Neural cell (in vitro differentiated cells): Measurements from ENCODE around the gene ATP2B2. TPM values are rescaled to one million over a fixed set of nuclear protein-coding genes. Genes with fewer than 3 reads are reported as not detected.

Experiments
- H2AFZ ChIP-seq: fragments of 200-600, 300-800 bp; sonication (generic), shearing (Covaris generic); 2 replicates; pipeline ENCODE4 v1.6.0; 2014; ENCODE audit warnings: low read depth, mild to moderate bottlenecking, antibody characterized with exemption, low read length, moderate library complexity
- H3F3A ChIP-seq: fragments of 200-600 bp; shearing (Covaris generic); 2 replicates; pipeline ENCODE4 v1.6.1; 2016; ENCODE audit warnings: mild to moderate bottlenecking, moderate library complexity, mixed read lengths, antibody characterized with exemption, low read length; ENCODE audit not compliant: insufficient read depth, poor library complexity, severe bottlenecking
- H3K27ac ChIP-seq: fragments of 200-600, 300-800 bp; sonication (generic), shearing (Covaris generic); 2 replicates; pipeline ENCODE4 v1.5.1; 2014; ENCODE audit warnings: mild to moderate bottlenecking, low read length, moderate library complexity
- H3K27me3 ChIP-seq: fragments of 300-800, 200-600 bp; sonication (generic), shearing (Covaris generic); 2 replicates; pipeline ENCODE4 v1.6.0; 2014; ENCODE audit warnings: mild to moderate bottlenecking, low read depth, low read length, moderate library complexity; ENCODE audit not compliant: insufficient read depth
- H3K36me3 ChIP-seq: fragments of 300-800, 200-600 bp; sonication (generic), shearing (Covaris generic); 2 replicates; pipeline ENCODE4 v1.5.1; 2014; ENCODE audit warnings: mild to moderate bottlenecking, antibody characterized with exemption, low read length, moderate library complexity; ENCODE audit not compliant: insufficient read depth
- H3K4me2 ChIP-seq: fragments of 300-800, 200-600 bp; sonication (generic), shearing (Covaris generic); 2 replicates; pipeline ENCODE4 v1.6.0; 2014; ENCODE audit warnings: mild to moderate bottlenecking, low read length
- H3K4me3 ChIP-seq: fragments of 300-800, 200-600 bp; sonication (generic), shearing (Covaris generic); 2 replicates; pipeline ENCODE4 v1.5.1; 2014; ENCODE audit warnings: mild to moderate bottlenecking, low read length, moderate library complexity
- H3K79me2 ChIP-seq: fragments of 200-600 bp; shearing (Covaris generic); replicated peaks from 2 replicates; pipeline ENCODE4 v1.6.0; 2014; ENCODE audit warnings: mild to moderate bottlenecking, low read length, moderate library complexity; ENCODE audit not compliant: insufficient read depth
- H3K9ac ChIP-seq: fragments of 300-800, 200-600 bp; sonication (generic), shearing (Covaris generic); 2 replicates; pipeline ENCODE4 v1.6.1; 2016; ENCODE audit warnings: mild to moderate bottlenecking, low read length, mixed read lengths
- H3K9me2 ChIP-seq: fragments of 200-600 bp; shearing (Covaris generic); 2 replicates; pipeline ENCODE4 v1.6.1; 2016; ENCODE audit warnings: mild to moderate bottlenecking, low read length, mixed read lengths; ENCODE audit not compliant: insufficient read depth
- H3K9me3 ChIP-seq: fragments of 200-600, 300-800 bp; sonication (generic), shearing (Covaris generic); 2 replicates; pipeline ENCODE4 v1.6.1; 2016; ENCODE audit warnings: mild to moderate bottlenecking, mixed run types, low read length, moderate library complexity, mixed read lengths
- H4K20me1 ChIP-seq: fragments of 200-600 bp; shearing (Covaris generic); 2 replicates; pipeline ENCODE4 v1.6.1; 2016; ENCODE audit warnings: mild to moderate bottlenecking, mixed run types; ENCODE audit not compliant: insufficient read depth
- CTCF ChIP-seq: fragments of 450-650 bp; IDR thresholded peaks from 2 replicates; pipeline ENCODE4 v1.5.1; 2014; ENCODE audit warnings: antibody characterized with exemption, mild to moderate bottlenecking, moderate library complexity; ENCODE audit not compliant: poor library complexity, severe bottlenecking
- EP300 ChIP-seq: fragments of 450-650 bp; conservative IDR thresholded peaks from 2 replicates; pipeline ENCODE4 v1.6.1; 2014; ENCODE audit warnings: antibody characterized with exemption, mild to moderate bottlenecking, moderate library complexity; ENCODE audit not compliant: poor library complexity, severe bottlenecking
- EZH2 ChIP-seq: fragments of 200-600, 300-800 bp; shearing (Covaris generic), sonication (generic); IDR thresholded peaks from 2 replicates; pipeline ENCODE4 v1.6.1; 2014; ENCODE audit warnings: antibody characterized with exemption, low read length, borderline replicate concordance, mild to moderate bottlenecking; ENCODE audit not compliant: insufficient read depth, poor library complexity, severe bottlenecking
- MXI1 ChIP-seq: fragments of 450-650 bp; conservative IDR thresholded peaks from 2 replicates; pipeline ENCODE4 v1.6.1; 2014; ENCODE audit warnings: antibody characterized with exemption, mild to moderate bottlenecking; ENCODE audit not compliant: poor library complexity, severe bottlenecking
- POLR2AphosphoS5 ChIP-seq: IDR thresholded peaks from 2 replicates; pipeline ENCODE4 v1.6.1; 2012
- RAD21 ChIP-seq: fragments of 450-650 bp; conservative IDR thresholded peaks from 2 replicates; pipeline ENCODE4 v1.6.1; 2014; ENCODE audit warnings: antibody characterized with exemption, mild to moderate bottlenecking, moderate library complexity
- REST ChIP-seq: IDR thresholded peaks from 2 replicates; pipeline ENCODE4 v1.6.1; 2012; ENCODE audit warnings: borderline replicate concordance
- SMC3 ChIP-seq: fragments of 450-650 bp; conservative IDR thresholded peaks from 2 replicates; pipeline ENCODE4 v1.6.1; 2014; ENCODE audit warnings: antibody characterized with exemption, mild to moderate bottlenecking, moderate library complexity; ENCODE audit not compliant: poor library complexity
- TAF1 ChIP-seq: IDR thresholded peaks from 2 replicates; pipeline ENCODE4 v1.6.1; 2012; ENCODE audit warnings: low read depth
- polyA plus RNA-seq: library from polyadenylated mRNA; depleted of rRNA; stranded (reverse); fragments of >200 nt; gene quantifications from 2 replicates; pipeline ENCODE4 v1.2.3, GENCODE V29; 2014

Gene ATP2B2
- polyA plus RNA-seq, 1 donor from 2014 or later, result 8.3 TPM

GRCh38 chr3:10510743-10511432, 5.5 kb upstream of the ATP2B2 start:
- Histone ChIP-seq H3K9me2 (no peaks in the 10 kb centered on the region), H3K27ac (no peak overlapping the region), H3K4me2 (no peak overlapping the region), H3K27me3 (no peaks in the 10 kb centered on the region), H3K79me2 (no peaks in the 10 kb centered on the region), H3K9me3 (no peaks in the 10 kb centered on the region), H2AFZ (no peak overlapping the region), H3F3A (no peaks in the 10 kb centered on the region), H3K36me3 (no peaks in the 10 kb centered on the region), H3K4me3 (no peak overlapping the region), H4K20me1 (no peaks in the 10 kb centered on the region), H3K9ac (no peak overlapping the region)
- TF ChIP-seq EP300 (no peak), MXI1 (no peak), REST (no peak), RAD21 (no peak), EZH2 (no peak), POLR2AphosphoS5 (no peak), TAF1 (no peak), CTCF (no peak), SMC3 (no peak)

GRCh38 chr3:10510086-10510742, 4.8 kb upstream of the ATP2B2 start:
- Histone ChIP-seq H3K36me3 (no peaks in the 10 kb centered on the region), H3K9ac (no peak overlapping the region), H3K4me2 (no peak overlapping the region), H3K4me3 (no peak overlapping the region), H4K20me1 (no peaks in the 10 kb centered on the region), H3K9me3 (no peaks in the 10 kb centered on the region), H3K79me2 (no peaks in the 10 kb centered on the region), H3F3A (no peaks in the 10 kb centered on the region), H3K27ac (no peak overlapping the region), H3K27me3 (no peaks in the 10 kb centered on the region), H2AFZ (no peak overlapping the region), H3K9me2 (no peaks in the 10 kb centered on the region)
- TF ChIP-seq SMC3 (no peak), TAF1 (no peak), REST (no peak), MXI1 (no peak), POLR2AphosphoS5 (no peak), RAD21 (no peak), CTCF (no peak), EP300 (no peak), EZH2 (no peak)
